GM19043 (cell line): ENCODE data around the gene MCCC2.
"Not testable (repeated sequence)": the region's sequence is repeated elsewhere in the genome, so short reads cannot be mapped to it uniquely, and the experiment has no call there.

Experiments
- ATAC-seq: cut with Tn5 transposase; IDR thresholded peaks from one replicate; pipeline ENCODE4 v1.9.1; 2021; ENCODE audit warnings: low read depth; ENCODE audit not compliant: unreplicated experiment

MCCC2 gene

GRCh38 chr5:71658916-71659662, 71.9 kb downstream of the MCCC2 start:
- ATAC-seq, result no peak

DNA sequence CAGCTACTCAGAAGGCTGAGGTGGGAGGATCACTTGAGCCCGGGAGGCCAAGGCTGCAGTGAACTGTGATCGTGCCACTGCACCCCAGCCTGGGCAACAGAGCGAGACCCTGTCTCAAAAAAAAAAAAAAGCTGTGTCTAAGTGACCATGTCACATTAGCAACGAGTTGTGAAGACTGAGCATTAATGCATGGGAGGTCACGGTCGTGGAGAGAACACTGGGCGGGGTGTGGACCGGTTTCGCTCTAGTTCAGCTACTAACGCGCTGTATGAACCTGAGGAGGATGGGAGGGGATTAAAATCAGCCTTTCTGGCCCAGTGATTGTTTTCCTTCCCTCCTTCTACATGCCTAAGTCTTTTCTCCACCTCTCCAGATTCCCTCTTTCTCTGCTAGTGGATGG, 75.2 kb downstream of the MCCC2 start:
- no peak for ATAC-seq

- ATAC-seq, result no peak
Observed at GRCh38 chr5:71663191-71663969, 76.2 kb downstream of the MCCC2 start.

GRCh38 chr5:71664615-71665014, 77.5 kb downstream of the MCCC2 start:
- ATAC-seq, result not testable (repeated sequence)

DNA sequence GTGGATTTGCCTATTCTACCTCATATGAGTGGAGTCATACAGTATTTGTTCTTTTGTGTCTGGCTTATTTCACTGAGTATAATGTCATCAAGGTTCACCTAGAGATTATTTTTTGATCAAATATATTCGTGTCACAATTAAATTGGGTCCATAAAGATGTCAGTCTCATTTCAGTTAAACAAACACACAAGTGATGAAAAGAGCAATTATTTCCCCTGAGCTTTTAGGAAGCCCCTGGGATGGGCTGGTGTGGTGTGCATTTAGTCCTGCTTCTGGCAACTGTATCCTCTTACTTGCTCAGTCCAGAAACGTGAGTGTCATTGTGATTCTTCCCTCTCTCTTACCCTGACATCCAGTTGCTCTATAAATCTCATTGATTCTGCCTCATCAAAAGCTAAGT, 79.2 kb downstream of the MCCC2 start:
- no peak for ATAC-seq

DNA sequence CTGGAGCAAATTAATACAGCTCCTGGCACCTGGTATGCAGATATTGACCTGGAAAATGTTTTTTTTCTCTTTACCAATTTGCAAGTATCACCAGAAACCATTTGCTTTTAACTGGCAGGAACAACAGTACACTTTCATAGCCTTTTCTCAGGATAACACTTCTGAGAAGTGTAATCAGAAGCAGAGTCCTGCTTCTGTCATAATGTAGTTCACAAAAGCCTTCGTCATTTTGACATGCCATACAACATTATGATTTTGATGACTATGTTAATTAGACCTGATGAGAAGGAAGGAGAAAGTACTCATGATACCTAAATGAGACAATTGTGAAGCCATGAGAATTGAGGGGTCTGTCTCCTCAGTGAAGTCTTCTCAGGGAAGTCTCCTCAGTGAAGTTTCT, 90.8 kb downstream of the MCCC2 start:
- no peak for ATAC-seq

GRCh38 chr5:71679714-71680113, 92.6 kb downstream of the MCCC2 start:
- no peak for ATAC-seq

DNA sequence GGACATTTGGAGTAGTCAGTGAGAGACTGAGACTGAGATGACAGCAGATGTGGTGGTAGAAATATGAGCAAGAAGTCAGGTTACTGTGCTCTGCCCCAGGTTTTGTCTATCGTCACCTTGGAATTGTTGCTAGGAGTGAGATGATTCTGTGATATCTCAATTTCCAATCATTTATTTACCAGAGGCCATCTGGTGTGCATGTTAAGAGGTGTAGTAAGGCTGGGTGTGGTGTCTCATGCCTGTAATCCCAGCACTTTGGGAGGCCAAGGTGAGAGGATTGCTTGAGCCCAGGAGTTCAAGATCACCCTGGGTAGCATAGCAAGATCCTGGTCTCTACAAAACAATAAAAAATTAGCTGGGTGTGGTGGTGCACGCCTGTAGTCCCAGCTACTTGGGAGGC, 93.4 kb downstream of the MCCC2 start:
- ATAC-seq, result no peak

DNA sequence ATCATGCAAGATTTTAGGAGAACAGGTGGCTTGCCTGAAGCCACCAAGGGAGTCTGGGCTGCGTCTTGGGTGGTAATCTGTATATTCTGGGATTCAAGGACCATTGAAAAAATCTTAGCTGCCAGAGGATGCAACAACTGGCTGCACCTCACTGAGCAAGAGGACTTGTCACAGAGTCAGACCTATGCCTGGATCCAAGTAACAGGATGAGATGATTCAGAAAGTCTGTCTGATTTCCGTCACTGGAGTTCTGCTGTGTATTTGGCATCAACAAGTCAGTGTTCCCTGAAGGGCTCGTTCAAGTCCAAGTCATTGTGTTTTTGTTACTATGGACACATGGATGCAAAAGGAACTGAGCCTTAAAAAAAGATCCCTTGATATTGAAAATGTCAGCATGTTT, 94.2 kb downstream of the MCCC2 start:
- no peak for ATAC-seq

DNA sequence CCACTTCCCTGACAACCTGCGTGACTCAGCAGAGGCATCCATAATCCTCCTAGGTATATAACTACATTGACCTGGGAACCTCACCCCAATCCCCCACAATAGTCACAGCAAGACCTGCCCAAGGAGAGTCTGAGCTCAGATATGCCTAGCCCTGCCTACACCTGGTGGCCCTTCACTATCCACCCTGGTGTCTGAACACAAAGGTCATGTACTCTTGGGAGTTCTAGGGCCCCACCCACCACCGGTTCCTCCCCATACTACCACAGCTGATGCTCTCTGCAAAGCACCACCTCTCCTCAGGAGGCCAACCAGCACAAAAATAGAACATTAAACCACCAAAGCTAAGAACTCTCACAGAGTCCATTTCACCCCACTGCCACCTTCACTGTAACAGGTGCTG, 97.2 kb downstream of the MCCC2 start:
- ATAC-seq, result no peak

GRCh38 chr5:71693828-71694427, 106.8 kb downstream of the MCCC2 start:
- no peak for ATAC-seq

DNA sequence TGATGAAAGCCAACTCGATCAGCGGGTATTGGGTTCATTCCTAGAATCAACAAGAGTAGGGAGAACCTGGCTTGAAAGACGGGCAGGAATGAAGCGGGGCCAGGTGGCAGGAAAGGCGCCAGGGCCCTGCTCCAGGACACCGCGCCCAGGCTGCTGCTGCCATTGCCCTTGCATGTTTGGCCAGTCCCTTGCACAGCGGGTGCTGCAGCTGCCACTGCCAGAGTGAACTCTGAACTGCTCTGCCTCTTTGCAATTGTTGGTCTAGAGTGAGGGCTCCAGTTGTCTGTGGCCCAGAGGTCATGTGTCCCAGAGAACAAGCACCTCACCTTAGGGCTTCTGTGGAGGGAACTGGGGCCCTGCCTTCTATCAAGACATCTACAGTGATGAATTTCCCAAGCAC, 107.9 kb downstream of the MCCC2 start:
- ATAC-seq, result no peak

DNA sequence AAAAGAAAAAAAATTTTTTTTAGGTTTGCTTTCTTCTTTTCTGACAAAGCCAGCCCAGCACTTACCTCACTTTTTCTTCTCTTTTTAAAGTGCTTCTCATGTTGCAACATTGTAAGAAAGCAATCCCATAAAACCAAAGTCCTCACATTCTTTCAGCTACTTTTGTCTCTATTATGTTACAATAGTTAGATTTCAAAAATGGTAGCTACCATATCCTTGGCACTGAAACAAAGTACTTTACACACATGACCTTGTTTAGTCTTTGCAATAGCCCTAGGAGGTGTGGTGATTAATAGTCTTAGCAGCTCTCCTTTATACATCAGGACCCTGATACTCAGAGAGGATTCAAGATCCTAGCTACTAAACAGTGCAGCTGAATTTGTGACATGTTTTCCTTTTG, 108.5 kb downstream of the MCCC2 start:
- no peak for ATAC-seq

DNA sequence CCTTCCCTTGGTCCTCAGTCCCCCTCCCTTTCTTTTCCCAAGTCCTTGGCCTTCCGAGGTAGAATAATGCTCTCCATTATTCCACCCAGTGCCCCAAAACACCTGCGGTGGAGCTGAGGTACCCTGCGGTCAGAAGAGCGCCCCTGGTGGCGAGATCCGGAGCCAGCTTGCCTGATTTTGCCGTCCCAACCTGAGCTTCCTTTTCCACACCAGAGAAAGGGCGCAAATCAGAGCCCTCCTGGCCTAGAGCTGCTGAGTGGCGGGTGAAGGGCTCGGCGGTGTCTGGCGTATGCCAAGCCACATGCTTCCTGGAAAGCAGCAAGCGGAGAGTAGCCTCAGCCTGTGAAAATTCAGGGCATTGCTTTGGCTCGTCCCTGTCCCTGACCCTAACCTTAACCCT, 110.8 kb downstream of the MCCC2 start:
- ATAC-seq, result no peak

DNA sequence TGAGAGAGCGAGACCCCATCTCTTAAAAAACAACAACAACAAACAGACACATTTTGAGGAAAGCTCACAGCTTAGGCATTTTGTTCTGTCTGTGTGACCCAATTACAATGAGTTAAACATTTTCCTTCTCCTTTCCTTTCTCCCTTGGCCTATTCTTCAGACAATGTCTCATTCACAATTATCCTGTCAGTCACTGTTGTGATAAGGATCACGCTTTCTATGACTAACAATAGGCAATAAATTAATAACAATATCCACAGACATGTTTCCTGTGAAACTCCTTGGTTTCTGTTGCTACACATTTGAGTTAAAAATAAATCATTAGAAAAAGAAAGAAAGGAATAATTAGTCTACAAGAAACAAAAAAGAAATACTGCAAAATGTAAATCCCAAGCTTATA, 112.1 kb downstream of the MCCC2 start:
- no peak for ATAC-seq

DNA sequence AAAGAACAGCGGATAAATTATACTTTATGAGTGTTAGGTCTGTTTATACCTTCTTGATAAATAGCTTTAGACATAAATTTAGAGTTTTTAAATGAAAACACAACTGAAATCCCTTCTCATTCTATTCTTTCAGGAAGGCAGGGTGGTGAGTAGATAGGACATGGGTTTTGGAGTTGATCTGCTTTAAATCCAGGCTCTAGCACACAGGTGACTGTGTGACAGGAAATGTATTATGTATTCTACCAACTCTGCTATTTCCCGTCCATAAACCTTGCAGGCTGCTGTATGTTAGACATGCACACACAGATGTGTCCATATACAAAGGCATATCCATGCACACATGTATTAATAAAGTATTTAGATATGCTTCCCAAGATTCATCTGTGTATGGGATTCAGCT, 112.6 kb downstream of the MCCC2 start:
- ATAC-seq, result no peak

DNA sequence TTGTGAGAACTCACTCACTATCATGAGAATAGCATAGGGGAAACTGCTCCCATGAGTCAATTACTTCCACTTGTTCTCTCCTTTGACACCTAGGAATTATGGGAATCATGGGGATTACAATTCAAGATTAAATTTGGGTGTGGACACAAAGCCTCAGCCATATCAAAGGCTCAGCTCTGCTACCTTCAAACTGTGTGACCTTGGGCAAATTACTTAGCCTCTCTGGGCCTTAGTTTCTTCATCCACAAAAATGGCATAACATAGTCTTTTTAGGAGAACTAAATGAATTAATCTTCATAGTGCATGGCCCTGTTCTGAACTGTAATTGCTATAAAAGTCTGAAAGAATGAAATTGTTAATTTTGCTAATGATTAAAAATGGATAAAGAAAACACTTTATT, 113.7 kb downstream of the MCCC2 start:
- ATAC-seq, result no peak

- no peak for ATAC-seq
Observed at GRCh38 chr5:71701407-71701806, 114.3 kb downstream of the MCCC2 start.

- no peak for ATAC-seq
Observed at GRCh38 chr5:71703941-71704340, 116.8 kb downstream of the MCCC2 start.

- ATAC-seq, result no peak
Observed at GRCh38 chr5:71705421-71705820, 118.3 kb downstream of the MCCC2 start.

- ATAC-seq, result no peak
Observed at GRCh38 chr5:71706906-71707305, 119.8 kb downstream of the MCCC2 start.
